Myocyte (in vitro differentiated cells): ENCODE data around the gene KCNJ6. TPM values are rescaled to one million over a fixed set of nuclear protein-coding genes. Genes with fewer than 3 reads are reported as not detected.

Experiments
- DNase-seq: peaks from one replicate; pipeline ENCODE4 v3.0.0-alpha.2; 2012; ENCODE audit warnings: low read depth
- total RNA-seq: library from RNA; depleted of rRNA; stranded (reverse); fragments of >200 nt; gene quantifications from 2 replicates; pipeline ENCODE4 v1.2.3, GENCODE V29; 2014

The KCNJ6 gene
- total RNA-seq, 1 donor from 2014 or later: 18.3 TPM

DNA sequence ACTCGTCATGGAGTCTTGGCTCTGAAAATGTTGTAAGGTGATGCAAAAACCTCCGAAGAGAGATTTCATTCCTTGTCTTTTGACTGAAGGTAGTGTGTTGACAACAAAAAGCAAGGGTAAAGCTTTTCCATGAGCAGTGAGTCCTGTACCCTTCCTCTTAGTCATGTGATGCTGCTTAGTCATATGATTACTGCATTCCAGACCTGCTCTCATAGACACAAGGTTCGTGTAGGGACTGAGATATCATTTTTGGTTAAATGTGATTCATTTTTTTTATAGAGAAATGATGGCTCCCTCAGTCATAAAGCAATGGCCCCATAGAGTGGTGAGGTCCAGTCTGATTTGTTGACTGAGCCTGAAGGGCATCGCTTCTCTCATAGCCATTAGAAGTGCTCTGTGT is 9.2 kb downstream of the KCNJ6 start:
- no peak for DNase-seq

DNA sequence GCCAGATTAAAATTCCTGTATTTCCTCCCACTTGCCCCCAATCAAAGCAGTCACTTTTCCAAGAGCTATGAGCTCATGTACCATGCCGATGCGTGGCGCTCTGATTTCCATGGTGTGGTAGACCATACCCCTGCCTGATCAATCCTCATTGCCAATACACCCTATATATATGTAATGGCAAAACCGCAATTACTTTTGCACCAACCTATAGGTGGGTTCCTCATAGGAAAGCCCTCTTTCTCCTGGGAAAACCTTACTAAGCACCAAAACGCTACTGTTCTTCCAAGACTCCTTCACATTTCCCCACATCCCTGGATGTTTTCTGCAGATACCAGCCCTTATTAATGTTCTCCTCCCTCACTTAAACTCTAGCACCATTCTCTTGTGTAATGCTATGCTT is 11.0 kb downstream of the KCNJ6 start:
- DNase-seq: no peak

DNA sequence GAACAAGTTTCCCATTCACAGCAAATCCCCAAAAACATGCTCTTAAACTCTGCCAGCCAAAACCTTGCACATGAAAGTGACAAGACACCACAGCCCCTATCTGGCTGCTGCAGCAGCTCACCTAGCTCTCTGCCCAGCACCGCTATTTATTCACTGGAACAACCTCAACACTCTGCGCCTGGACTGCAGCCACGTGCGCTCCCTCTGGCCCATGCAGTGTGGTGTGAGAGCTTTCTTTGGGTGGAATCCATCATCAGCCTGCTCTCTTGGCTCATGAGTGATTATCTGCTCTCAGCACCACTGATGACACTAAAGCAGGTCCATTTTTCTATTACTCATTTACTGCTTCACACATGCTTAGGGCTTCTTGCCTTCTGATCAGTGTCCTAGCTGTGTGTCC is 11.4 kb downstream of the KCNJ6 start:
- DNase-seq: peak; percentile 24

DNA sequence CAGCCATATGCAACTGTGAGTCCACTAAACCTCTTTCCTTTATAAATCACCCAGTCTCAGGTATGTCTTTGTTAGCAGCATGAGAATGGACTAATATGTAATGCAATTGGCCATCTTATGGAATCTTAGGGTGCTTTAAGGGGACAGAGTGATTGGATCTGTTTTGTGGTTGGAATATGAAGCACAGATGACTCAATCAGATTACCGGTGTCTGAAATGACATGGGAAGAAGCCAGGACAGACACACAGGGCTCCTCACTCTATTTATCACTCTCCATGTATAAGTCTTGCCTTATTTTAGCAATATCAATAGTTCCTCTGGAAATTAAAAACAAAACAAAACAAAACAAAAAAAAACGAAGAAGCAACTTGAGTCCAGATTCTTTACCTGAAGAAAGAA is 12.9 kb downstream of the KCNJ6 start:
- no peak for DNase-seq

DNA sequence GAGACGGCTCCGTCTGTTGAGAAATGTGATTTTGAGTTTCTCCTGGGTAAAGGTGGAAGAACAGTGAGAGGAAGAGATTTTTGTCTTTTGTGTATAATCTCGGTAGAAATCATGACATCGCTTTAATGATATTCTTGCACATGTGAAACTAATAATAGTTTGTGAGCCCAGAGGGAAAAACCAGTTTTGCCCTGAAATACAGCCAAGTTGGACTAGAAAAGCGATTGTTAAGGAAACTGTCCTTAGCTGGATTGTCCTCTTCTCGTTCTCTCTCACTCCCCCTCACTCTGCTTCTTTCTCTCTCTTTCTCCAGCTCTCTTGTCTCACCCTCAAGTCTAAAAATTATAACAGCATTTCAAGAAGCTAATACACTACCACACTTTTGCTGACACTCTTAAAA is 17.1 kb downstream of the KCNJ6 start:
- peak; percentile 51 for DNase-seq

DNA sequence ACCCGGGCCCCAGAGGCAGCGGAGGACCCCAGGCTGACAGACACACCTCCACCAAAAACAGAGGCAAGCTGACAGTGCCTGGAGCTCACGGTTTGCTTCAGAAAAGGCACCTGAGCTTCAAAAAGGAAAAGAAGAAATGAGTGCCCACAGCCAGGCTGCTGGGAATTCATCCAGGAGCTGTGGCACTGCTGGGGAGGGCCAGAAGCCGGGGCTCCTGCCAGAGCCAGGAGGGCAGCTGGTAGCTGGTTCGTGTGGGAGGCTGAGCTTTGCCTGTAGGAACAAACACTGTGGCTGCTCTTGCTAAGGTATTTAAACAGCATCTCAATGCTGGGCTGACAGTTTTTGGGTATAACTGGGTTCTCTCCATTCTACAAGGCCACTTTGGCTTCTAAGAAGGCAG is 19.5 kb downstream of the KCNJ6 start:
- DNase-seq: peak; percentile 52

DNA sequence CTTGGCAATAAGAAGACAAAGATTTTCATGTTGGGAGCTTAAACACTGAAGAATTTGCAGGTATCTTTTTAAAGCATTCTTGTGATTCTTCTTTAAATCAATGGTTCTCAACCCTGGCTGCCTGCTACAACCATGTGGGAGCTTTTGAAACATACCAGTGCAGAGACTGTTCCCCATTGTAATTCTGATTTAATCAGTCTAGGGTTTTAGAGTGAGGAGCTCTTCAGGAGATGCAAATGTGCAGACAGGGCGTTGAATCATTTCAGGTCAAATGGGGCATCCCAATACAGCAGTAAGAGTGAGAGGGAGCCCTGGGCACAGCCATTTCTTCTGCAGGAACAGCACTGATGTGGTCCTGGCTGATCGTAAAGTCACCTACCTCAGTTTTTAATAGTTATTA is 24.3 kb downstream of the KCNJ6 start:
- DNase-seq: no peak

DNA sequence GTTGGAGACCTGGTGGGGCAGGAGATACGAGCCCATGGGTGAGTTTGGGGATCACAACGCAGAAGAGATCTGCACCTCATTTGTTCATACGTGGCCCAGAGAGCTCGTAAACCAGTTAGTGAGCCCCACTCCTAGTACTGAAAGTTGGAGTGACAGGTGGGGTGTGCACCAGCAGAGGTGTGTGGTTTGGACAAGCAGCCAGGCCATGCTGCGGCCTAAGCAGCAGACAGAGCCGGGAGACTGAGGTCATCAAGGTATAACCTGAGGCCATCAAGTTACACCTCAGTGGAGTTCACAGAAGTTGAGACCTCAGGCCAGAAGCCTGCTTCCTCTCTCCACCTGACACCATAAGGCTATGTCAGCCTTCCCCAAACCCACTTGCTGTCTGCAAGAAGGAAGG is 27.6 kb downstream of the KCNJ6 start:
- DNase-seq: no peak

DNA sequence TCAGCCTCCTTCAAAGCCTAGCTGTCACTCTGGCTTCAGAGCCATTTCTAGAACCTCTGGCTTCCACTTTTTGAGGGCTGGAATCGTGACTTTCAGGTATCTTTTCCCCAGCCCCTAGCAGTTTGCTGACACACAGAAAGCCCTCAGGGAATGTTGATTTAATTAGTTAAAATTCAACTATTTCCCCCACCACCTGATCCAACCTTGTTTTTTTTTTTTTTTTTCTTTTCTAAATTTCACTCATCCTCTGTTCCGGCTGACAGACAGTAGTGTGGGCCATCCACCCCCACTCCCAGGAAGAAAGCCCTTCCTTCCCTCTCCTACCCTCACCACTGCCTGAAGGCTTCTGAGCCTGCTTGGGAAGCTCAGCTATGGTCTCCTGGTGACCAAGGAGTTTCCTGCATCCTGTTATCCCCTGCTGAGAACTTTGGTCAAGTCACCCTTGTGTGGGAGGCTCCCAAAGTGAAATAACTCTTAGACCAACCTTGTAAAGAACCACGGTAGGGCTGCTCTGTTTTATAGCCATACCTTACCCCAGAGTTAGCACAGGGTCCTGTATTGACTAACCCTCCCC is 29.4 kb downstream of the KCNJ6 start:
- DNase-seq: no peak

DNA sequence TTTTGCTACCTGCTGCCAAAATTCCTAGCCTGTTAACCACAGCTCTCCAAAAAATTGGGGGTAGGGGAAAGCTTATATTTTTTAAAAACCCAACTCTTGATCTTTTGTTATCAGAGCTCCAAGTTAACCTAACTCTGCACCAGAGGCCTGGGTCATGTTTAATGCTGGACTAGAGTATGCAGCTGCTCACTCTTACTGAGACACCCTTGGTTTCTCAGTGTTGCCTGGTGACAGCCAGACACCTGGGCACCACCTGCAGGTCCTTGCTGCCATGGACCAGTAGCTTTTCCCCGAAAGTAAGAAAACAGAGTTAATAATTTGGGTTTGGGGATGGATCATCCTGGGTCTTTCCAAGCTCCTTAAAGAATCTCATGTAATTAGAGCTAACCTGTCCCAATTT is 30.1 kb downstream of the KCNJ6 start:
- DNase-seq: no peak

DNA sequence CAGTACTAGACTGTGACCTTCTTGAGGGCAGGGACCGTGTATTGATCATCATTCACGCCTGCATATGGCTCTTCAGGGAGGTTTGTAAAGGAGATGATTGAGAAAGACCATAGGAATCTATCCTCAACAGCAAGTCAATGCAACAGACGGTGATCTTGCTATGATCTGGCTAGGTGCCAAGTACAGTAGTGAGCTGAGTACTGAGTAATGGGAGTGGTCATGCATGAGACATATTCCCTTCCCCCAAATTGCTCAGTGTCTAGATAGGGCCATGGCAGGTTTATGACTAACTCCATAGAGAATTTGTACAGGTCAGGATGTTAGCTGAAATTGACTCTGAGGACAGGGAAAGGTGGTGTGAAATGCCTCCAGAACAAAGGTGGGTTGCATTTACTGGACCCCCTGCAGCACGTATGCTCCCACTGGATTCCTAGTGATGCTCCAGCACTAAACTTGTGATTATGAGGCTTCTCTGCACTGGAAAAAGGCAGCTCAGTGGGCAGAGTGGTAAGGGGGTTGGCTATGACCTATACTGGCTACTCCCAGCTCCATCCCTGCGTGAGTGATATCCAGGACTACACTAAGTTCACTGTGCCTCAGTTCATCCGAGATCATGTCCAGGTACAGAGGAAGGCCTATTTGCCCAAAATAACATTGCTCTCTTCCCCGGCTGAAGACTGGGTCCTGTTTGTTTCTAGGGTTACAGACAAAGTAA is 37.2 kb downstream of the KCNJ6 start:
- no peak for DNase-seq

DNA sequence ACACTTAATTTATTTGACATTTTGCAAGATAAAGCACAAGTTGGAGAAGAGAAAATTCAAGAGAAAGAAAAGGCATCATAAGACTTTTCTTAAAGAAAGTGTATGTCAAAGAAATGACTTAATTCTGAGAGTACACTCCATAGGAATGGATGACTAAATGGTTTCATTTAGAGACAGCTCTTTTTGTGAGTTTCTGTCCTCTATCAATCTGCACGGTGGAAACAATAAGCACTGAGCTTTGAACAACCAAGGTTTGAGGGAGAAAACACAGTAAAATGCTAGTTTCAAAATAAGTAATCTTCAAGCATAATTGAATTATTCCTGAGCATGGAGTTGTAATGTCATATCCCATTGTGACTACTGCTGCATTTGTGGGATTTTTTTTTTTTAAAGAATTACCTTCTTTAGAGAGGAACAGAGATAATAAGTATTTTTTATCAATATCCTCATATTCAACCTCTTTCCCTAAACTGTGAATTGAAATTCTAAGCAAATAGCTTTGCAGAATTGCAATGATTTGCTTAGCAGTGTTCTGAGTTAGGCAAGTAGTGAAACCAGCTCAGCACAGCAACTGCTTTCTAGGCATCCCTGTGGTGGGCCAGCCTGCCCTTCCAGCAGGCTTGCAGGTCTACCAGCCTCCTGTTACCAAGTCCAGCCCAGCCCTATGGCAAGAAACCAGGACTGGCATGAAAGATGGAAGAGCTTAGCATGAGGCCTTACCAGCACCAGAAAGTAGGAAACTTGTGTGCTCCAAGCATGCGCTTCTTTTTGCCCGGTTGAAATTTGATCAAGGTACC is 38.2 kb downstream of the KCNJ6 start:
- DNase-seq: peak; percentile 51

DNA sequence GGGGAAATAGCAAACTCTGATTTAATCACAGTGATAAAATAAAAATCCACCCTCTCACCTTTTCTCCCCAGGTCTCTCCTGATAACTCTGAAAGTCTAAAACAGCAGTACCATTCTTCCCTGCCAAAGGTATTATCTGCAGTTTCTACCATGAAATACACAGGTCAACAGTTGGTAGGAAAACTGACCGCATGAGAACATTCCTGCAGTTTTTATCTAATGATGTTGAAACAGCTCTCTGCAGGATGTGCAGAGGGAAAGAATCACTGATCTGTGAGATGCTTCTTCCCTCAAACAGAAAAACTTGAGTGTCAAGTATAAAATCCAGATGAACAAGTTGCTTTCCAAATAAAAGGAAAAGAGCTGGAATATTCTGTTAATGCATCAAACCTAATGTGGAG is 39.1 kb downstream of the KCNJ6 start:
- DNase-seq: no peak

DNA sequence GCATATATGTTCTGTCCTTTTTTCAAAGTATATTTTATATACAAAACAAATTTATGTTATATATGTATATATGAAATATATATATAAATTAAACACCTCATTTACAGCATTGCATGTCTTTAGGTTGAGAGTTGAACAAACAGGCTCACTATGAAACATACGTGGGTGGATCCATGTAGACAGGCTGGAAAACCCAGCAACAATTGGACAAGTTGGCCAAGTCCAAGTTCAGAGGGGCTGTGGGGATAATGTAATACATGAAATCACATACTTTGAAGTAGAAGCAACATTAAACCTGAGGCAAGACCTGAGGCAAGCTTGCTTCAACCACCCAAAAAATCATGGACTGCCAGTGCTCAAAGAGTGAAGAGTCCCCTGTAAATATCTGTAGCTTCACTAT is 39.7 kb downstream of the KCNJ6 start:
- DNase-seq: no peak

DNA sequence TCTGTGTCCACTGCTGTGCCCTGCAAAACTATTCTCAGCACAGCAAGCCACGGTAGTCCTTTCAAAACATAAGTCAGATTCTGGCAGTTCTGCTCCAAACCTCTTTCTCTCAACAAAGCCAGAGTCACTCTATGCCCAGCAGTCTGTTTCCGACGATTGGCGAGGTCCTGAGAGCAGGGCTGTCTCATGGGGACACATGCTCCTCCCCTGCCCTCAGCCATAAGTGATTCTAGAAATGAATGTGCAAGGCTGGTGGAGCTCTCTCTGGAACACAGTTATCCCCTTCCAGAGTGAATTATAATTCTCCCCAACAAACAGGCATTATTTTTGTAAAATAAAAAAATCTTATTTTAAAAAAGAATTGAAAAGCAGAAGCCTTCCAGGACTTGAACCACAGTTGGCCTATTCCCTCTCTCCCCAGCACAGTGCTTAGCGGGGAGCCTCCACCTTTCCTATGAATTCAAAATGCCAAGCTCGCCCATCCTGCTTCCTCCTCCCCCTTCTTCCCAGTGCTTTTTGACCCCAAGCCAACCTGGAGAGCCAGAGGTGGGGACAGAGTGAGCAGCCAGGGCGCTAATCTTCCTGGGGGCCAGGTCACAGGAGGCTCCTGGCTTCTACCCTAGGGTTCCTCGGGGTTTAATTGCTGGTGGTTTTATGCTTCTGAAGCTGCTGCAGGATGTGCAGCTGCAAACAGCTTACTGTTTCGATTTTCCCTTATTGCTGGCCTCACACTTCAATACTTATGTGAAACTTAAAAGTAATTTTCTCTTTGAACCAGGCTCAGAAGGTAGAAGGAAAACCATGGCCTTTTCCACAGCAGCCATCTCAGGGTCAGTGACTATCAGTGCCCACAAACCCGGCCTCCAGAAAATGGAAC is 41.1 kb downstream of the KCNJ6 start:
- DNase-seq: no peak

DNA sequence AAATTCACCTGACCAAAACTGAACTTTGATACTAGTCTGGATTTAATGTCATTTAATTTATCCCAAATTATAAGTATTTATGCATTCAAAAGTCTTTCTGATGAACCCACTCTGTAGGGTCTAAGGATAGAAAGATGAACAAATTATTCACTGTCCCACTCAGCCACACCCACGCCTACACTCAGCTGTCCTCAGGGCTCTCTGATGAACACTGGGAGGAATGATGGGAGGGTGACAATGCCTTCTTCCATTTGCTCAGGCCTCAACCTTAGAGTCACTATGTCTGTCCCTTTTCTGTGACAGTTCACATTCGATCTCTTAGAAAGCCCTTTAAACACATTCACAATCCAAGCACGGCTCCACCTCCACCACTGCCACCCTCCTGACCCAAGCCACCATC is 41.8 kb downstream of the KCNJ6 start:
- DNase-seq: peak; percentile 65

DNA sequence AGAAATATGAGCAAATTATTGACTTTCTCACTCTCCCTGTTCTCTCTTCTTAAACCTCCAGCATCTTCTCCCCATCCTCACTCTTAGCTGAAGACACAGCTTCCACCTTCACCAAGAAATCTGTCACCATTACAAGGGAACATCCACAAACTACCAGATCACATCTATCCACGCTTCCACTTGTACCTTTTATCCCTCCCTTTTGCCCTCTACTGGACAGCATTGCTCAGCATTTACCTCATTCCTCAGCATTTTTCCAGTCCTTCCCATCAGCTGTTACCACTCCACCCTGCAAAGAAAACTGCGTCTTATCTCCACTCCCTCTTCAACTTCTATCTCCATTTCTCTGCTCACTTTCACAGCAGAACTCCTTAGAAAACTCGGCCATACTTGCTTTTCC is 42.6 kb downstream of the KCNJ6 start:
- DNase-seq: peak; percentile 59

DNA sequence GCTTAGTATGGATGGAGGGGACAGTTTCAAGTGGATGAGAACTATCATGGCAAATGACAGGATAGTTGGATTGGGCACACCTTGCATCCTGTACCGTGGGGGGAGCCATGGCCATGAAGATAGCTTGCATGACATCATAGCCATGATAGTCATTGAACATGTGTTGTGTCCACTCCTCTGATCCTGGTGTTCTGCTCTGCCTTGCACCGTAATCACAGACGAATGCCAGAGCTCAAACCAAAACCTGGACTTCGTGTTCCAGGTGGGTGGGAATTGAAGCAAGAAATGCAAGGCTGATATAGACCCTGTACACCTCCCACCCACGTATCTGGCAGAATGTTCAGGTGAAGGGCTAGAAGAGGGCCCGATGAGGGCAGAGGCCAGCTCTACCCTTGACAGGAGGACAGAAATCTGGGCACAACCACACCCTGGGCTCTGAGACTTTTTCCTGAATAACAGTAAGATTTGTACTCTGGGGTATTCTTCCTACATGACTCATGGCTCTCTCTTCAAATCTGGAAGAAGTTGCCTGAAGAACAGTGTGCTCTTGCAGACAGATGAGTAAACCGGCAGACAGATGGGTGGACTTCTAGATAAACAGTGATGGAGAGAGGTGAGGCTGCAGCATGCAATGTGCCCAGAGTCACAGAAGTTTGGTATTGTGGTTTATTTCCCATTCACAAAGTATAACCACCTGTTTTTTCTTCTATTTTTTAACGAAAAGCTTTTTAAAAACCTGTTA is 45.0 kb downstream of the KCNJ6 start:
- peak; percentile 66 for DNase-seq

DNA sequence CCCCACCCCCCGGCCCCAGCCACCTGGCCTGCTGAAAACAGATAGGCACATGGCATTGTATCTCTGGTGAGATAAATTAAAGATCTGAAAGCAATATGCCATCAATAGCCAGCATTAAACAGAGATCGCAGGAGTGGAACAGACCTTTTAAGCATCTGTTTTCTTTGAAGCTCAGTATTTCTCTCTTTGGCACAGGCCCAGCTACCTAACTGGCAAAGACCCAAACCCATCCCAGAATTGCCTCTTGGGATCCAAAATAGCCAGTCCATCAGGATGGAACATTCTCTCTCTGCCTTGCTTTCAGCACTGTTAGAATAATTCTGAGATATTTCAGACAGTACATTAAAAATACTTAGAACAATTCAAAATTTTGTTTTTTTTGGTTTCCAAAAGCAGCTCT is 46.0 kb downstream of the KCNJ6 start:
- no peak for DNase-seq

DNA sequence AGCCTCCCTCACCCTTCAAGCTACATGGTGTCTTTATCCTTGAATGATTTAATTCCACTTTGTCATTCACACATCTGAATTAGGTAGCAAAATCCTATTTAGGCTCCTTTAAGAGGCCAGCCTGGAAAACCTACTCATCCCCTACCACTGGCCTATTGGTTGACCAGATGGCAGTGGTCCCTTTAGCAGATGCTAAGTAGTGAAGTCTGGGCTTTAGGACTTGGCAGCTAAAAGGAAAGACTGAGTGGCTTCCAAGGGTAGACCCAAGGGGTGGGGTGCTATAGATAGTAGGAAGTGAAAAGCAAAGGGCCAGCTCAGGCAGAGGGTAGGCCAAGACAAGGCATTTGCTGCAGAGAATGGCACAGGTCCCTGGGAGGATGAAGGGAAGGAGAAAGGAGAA is 46.6 kb downstream of the KCNJ6 start:
- no peak for DNase-seq
